Measurements from ENCODE around the gene PCK1. TPM values are rescaled to one million over a fixed set of nuclear protein-coding genes. Genes with fewer than 3 reads are reported as not detected.

PCK1 gene
- total and polyA plus RNA-seq, 9 donors, result 0.05 to 1.5 (median 0.16) TPM; not detected in 1

DNA sequence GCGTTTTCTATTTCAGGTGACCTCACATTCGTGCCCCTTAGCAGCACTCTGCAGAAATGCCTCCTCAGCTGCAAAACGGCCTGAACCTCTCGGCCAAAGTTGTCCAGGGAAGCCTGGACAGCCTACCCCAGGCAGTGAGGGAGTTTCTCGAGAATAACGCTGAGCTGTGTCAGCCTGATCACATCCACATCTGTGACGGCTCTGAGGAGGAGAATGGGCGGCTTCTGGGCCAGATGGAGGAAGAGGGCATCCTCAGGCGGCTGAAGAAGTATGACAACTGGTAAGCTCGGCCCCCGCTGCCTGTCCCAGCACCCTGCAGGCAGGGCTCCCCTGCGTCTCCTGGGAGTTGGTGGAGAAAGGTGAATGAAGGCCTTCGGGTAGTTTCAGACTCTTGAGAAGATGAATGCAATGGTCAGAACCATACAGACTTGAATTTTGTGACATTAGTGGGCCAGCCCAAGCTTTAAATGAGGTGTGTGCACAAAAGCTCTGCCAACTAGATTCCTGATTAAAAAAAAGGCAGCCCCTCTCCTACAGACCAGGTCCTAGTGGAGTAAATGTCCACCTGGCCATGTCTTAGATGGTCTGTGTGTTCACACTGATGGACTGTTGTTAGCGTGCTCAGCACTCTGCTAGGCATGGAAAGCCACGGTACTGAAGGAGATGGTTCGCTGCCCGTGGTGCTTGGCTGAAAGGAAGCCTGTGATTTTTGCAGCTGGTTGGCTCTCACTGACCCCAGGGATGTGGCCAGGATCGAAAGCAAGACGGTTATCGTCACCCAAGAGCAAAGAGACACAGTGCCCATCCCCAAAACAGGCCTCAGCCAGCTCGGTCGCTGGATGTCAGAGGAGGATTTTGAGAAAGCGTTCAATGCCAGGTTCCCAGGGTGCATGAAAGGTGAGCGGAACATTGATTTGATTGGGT, 708 bp downstream of the PCK1 start:
- H3K4me1 ChIP-seq (ENCODE audit: control insufficient read depth, insufficient read depth, low read length), result peaks cover 7% of the 10 kb centered on the region
- H3K36me3 ChIP-seq (ENCODE audit: control insufficient read depth, insufficient read depth, low read length), result no peaks in the 10 kb centered on the region
- H3K27ac ChIP-seq (ENCODE audit: low read length), result no peak overlapping the region
- WGBS (ENCODE audit: insufficient coverage), result 57% methylated on average over 11 of the region's 24 CpGs
- DNase-seq, result no peak
- H3K27me3 ChIP-seq (ENCODE audit: control insufficient read depth, insufficient read depth, low read length), result peaks cover 27% of the 10 kb centered on the region
- H3K4me3 ChIP-seq (ENCODE audit: low read length), result no peak overlapping the region
- no peaks in the 10 kb centered on the region for H3K9me3 ChIP-seq (replicated peaks; ENCODE audit: control insufficient read depth, low read depth, low read length)

- Histone ChIP-seq H3K4me1 (ENCODE audit: control insufficient read depth, insufficient read depth, low read length) (peaks cover 7% of the 10 kb centered on the region), H3K27ac (ENCODE audit: low read length) (no peak overlapping the region), H3K36me3 (ENCODE audit: control insufficient read depth, insufficient read depth, low read length) (no peaks in the 10 kb centered on the region), H3K27me3 (ENCODE audit: control insufficient read depth, insufficient read depth, low read length) (peaks cover 25% of the 10 kb centered on the region), H3K9me3 (replicated peaks; ENCODE audit: control insufficient read depth, low read depth, low read length) (no peaks in the 10 kb centered on the region), H3K4me3 (ENCODE audit: low read length) (no peak overlapping the region)
- 94% methylated on average over 20 of the region's 35 CpGs for WGBS (ENCODE audit: insufficient coverage)
- DNase-seq, result no peak
These were observed 1.9 kb downstream of the PCK1 start for GRCh38 chr20:57562541-57563465.

DNA sequence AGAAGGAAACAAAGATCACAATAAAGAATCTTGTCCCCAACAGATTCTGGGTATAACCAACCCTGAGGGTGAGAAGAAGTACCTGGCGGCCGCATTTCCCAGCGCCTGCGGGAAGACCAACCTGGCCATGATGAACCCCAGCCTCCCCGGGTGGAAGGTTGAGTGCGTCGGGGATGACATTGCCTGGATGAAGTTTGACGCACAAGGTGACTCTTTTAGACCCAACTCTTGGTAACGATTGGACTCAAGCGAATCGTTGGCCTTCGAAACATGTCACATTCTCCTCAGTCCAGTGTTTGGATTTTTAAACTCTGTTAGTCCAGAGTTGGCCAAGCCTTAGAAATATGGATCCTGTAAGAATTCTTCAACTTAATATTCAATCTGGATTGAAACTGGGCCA, 2.6 kb downstream of the PCK1 start:
- Histone ChIP-seq H3K27ac (ENCODE audit: low read length) (no peak overlapping the region), H3K36me3 (ENCODE audit: control insufficient read depth, insufficient read depth, low read length) (no peaks in the 10 kb centered on the region), H3K27me3 (ENCODE audit: control insufficient read depth, insufficient read depth, low read length) (peaks cover 27% of the 10 kb centered on the region), H3K4me1 (ENCODE audit: control insufficient read depth, insufficient read depth, low read length) (peaks cover 7% of the 10 kb centered on the region), H3K4me3 (ENCODE audit: low read length) (no peak overlapping the region), H3K9me3 (replicated peaks; ENCODE audit: control insufficient read depth, low read depth, low read length) (no peaks in the 10 kb centered on the region)
- 97% methylated on average over 9 of the region's 12 CpGs for WGBS (ENCODE audit: insufficient coverage)
- DNase-seq, result no peak

DNA sequence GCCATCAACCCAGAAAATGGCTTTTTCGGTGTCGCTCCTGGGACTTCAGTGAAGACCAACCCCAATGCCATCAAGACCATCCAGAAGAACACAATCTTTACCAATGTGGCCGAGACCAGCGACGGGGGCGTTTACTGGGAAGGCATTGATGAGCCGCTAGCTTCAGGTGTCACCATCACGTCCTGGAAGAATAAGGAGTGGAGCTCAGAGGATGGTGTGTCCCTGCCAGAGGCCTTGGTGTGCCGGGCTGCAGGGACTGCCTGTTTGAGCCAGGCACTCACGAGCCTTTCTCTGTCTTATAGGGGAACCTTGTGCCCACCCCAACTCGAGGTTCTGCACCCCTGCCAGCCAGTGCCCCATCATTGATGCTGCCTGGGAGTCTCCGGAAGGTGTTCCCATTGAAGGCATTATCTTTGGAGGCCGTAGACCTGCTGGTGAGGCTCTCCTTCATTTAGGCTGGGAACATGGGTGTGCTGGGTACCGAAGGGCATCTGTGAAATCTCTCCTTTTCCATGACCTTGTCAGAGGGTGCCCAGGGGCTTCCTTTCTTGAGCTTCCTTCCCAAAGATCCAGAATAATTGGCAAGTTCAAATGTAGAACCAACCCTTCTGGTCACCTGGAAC, 3.4 kb downstream of the PCK1 start:
- Histone ChIP-seq H3K4me3 (ENCODE audit: low read length) (no peak overlapping the region), H3K4me1 (ENCODE audit: control insufficient read depth, insufficient read depth, low read length) (peaks cover 7% of the 10 kb centered on the region), H3K27ac (ENCODE audit: low read length) (no peak overlapping the region), H3K27me3 (ENCODE audit: control insufficient read depth, insufficient read depth, low read length) (peaks cover 26% of the 10 kb centered on the region), H3K36me3 (ENCODE audit: control insufficient read depth, insufficient read depth, low read length) (no peaks in the 10 kb centered on the region), H3K9me3 (replicated peaks; ENCODE audit: control insufficient read depth, low read depth, low read length) (no peaks in the 10 kb centered on the region)
- WGBS (ENCODE audit: insufficient coverage), result 78% methylated on average over 9 of the region's 14 CpGs
- no peak for DNase-seq

DNA sequence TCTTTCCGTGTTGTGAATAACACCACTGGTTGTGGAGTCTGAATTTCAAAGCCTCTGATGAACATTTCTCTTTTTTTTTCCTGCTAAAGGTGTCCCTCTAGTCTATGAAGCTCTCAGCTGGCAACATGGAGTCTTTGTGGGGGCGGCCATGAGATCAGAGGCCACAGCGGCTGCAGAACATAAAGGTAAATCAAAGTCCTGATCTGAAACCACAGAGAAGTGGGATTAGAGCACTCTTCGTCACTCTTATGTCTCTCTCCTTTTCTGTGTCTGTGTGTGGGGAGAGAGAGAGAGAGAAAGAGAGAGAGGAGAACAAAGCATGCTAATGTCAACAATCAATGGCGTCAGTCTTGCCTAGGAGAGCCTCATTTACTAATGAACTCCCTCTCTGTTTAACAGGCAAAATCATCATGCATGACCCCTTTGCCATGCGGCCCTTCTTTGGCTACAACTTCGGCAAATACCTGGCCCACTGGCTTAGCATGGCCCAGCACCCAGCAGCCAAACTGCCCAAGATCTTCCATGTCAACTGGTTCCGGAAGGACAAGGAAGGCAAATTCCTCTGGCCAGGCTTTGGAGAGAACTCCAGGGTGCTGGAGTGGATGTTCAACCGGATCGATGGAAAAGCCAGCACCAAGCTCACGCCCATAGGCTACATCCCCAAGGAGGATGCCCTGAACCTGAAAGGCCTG, 4.2 kb downstream of the PCK1 start:
- Histone ChIP-seq H3K9me3 (replicated peaks; ENCODE audit: control insufficient read depth, low read depth, low read length) (no peaks in the 10 kb centered on the region), H3K4me3 (ENCODE audit: low read length) (no peak overlapping the region), H3K27ac (ENCODE audit: low read length) (no peak overlapping the region), H3K4me1 (ENCODE audit: control insufficient read depth, insufficient read depth, low read length) (peaks cover 7% of the 10 kb centered on the region), H3K27me3 (ENCODE audit: control insufficient read depth, insufficient read depth, low read length) (peaks cover 20% of the 10 kb centered on the region), H3K36me3 (ENCODE audit: control insufficient read depth, insufficient read depth, low read length) (no peaks in the 10 kb centered on the region)
- no peak for DNase-seq
- 82% methylated on average over 8 of the region's 11 CpGs for WGBS (ENCODE audit: insufficient coverage)

DNA sequence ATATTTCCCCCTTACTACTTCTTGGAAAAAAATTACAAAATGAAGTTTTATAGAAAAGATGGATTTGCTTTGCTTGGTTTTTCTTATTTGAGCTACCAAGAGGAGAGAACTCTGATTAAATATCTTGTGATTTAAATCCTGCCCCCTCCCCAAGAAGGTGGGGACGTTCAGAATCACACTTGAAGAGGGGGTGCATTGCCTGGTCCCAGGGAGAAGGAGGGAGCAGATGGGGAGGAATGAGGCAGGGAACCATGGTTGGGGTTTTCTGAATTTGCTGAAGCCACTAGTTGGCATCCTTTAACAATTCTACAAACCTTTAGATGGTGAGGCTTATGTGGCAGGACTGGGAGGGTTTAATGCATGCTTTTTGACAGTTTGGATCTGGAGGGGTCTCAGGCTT, 5.5 kb downstream of the PCK1 start:
- H3K36me3 ChIP-seq (ENCODE audit: control insufficient read depth, insufficient read depth, low read length), result no peaks in the 10 kb centered on the region
- H3K9me3 ChIP-seq (replicated peaks; ENCODE audit: control insufficient read depth, low read depth, low read length), result no peaks in the 10 kb centered on the region
- H3K4me1 ChIP-seq (ENCODE audit: control insufficient read depth, insufficient read depth, low read length), result peaks cover 7% of the 10 kb centered on the region
- no peak overlapping the region for H3K4me3 ChIP-seq (ENCODE audit: low read length)
- peaks cover 16% of the 10 kb centered on the region for H3K27me3 ChIP-seq (ENCODE audit: control insufficient read depth, insufficient read depth, low read length)
- no CpG with 5 or more reads among the region's 1 CpG for WGBS (ENCODE audit: insufficient coverage)
- no peak for DNase-seq
- H3K27ac ChIP-seq (ENCODE audit: low read length), result no peak overlapping the region

GRCh38 chr20:57566803-57567459, 6.0 kb downstream of the PCK1 start:
- Histone ChIP-seq H3K36me3 (ENCODE audit: control insufficient read depth, insufficient read depth, low read length) (no peaks in the 10 kb centered on the region), H3K9me3 (replicated peaks; ENCODE audit: control insufficient read depth, low read depth, low read length) (no peaks in the 10 kb centered on the region), H3K4me1 (ENCODE audit: control insufficient read depth, insufficient read depth, low read length) (peaks cover 6% of the 10 kb centered on the region), H3K27ac (ENCODE audit: low read length) (no peak overlapping the region), H3K4me3 (ENCODE audit: low read length) (no peak overlapping the region), H3K27me3 (ENCODE audit: control insufficient read depth, insufficient read depth, low read length) (peaks cover 16% of the 10 kb centered on the region)
- DNase-seq, result no peak
- 63% methylated on average over 5 of the region's 10 CpGs for WGBS (ENCODE audit: insufficient coverage)

GRCh38 chr20:57567471-57568079, 6.7 kb downstream of the PCK1 start:
- Histone ChIP-seq H3K9me3 (replicated peaks; ENCODE audit: control insufficient read depth, low read depth, low read length) (no peaks in the 10 kb centered on the region), H3K4me1 (ENCODE audit: control insufficient read depth, insufficient read depth, low read length) (peaks cover 6% of the 10 kb centered on the region), H3K36me3 (ENCODE audit: control insufficient read depth, insufficient read depth, low read length) (no peaks in the 10 kb centered on the region), H3K27ac (ENCODE audit: low read length) (no peak overlapping the region), H3K4me3 (ENCODE audit: low read length) (no peak overlapping the region), H3K27me3 (ENCODE audit: control insufficient read depth, insufficient read depth, low read length) (peaks cover 16% of the 10 kb centered on the region)
- WGBS (ENCODE audit: insufficient coverage), result 75% methylated on average over 7 of the region's 9 CpGs
- no peak for DNase-seq

Measured in muscle of leg (tissue), 11 donors.